RPMI7951 (cell line): ENCODE data around the gene C9orf78. TPM values are rescaled to one million over a fixed set of nuclear protein-coding genes. Genes with fewer than 3 reads are reported as not detected.

Experiments
- total RNA-seq: library from RNA; depleted of rRNA; stranded (reverse); fragments of >200 nt; shearing (Covaris generic); gene quantifications from 2 replicates; pipeline ENCODE4 v1.2.3, GENCODE V29; 2014; rRNA removed

The C9orf78 gene
- total RNA-seq, 1 experiment from 2014 or later, result 44.1 TPM

Other genes with a start within 250 kb of the C9orf78 start
- gene C9orf50, start 214.2 kb downstream of the C9orf78 start, total RNA-seq, result not detected in 2 replicates
- gene NTMT1, start 209.1 kb downstream of the C9orf78 start, total RNA-seq, result 39.2 and 40.6 TPM in 2 replicates
- 10.3 and 12.2 TPM in 2 replicates for gene ASB6, start 193.1 kb downstream of the C9orf78 start, total RNA-seq
- gene PRRX2, start 169.6 kb downstream of the C9orf78 start, total RNA-seq, result not detected in 2 replicates
- gene PTGES, start 82.2 kb downstream of the C9orf78 start, total RNA-seq, result 0.59 and 0.96 TPM in 2 replicates
- 30.8 and 33.2 TPM in 2 replicates for gene TOR1B, start 32.1 kb downstream of the C9orf78 start, total RNA-seq
- gene TOR1A, start 11.1 kb downstream of the C9orf78 start, total RNA-seq, result 34.0 and 35.9 TPM in 2 replicates
- gene USP20, start 183 bp upstream of the C9orf78 start, total RNA-seq, result 7.3 and 9.1 TPM in 2 replicates
- gene FNBP1, start 207.9 kb upstream of the C9orf78 start, total RNA-seq, result 12.7 and 20.1 TPM in 2 replicates
- 11.3 and 16.0 TPM in 2 replicates for gene GPR107, start 218.6 kb upstream of the C9orf78 start, total RNA-seq